Measurements from ENCODE around the gene SH3TC1.

Gene SH3TC1

DNA sequence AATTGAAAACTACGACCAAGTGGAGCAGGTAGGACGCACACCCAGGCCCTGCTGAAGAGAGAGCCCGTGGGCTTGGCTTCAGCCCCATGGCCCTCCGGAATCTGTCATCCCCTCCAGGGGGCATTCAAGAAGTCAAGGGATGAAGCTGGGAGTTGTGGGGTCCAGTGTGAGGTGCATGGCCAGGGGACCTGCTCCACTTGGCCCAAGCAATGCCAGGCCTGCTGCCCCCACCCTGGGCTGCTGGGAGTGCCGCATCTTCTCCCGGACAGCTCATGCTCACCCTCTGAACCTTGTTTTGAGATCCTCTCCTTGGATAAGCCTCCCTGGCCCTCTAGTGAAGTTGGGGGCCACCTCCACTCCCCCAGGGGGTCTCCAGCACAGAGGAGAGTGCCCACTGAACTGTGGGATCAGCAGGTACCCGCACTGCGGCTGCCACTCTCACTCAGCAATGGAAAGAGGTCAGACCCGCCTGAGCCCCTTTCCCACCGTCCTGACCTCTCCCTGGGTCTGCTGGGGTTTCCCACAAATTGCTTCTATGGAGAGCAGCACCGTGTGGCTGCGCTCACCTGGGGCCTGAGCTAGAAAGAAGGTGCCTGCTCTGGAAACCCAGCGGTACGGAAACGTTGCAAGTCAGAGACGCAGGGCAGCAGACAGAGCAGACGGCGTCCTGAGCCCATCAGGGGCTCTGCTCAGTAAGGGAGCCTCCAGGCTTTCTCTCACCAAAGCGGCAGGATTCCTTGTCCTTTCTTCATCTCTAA lies 35.5 kb upstream of the SH3TC1 start:
- Histone ChIP-seq H3F3A (ENCODE audit: low read depth) (no peaks in the 10 kb centered on the region), H2AFZ (ENCODE audit: low read length) (no peak overlapping the region), H3K4me3 (ENCODE audit: low read length, poor library complexity, severe bottlenecking) (no peak overlapping the region), H4K20me1 (ENCODE audit: insufficient read depth, low read length, poor library complexity, severe bottlenecking) (no peaks in the 10 kb centered on the region), H3K27me3 (ENCODE audit: insufficient read depth, low read length, poor library complexity, severe bottlenecking) (no peaks in the 10 kb centered on the region), H3K36me3 (ENCODE audit: insufficient read depth, low read length) (no peaks in the 10 kb centered on the region), H3K4me1 (ENCODE audit: insufficient read depth, low read length, poor library complexity, severe bottlenecking) (no peaks in the 10 kb centered on the region), H3K4me2 (ENCODE audit: low read depth, low read length, poor library complexity, severe bottlenecking) (no peak overlapping the region), H3K79me2 (ENCODE audit: insufficient read depth, low read length) (no peaks in the 10 kb centered on the region), H3K9me2 (replicated peaks; ENCODE audit: low read depth, low read length) (no peaks in the 10 kb centered on the region), H3K9me3 (ENCODE audit: insufficient read depth, low read depth, low read length) (peaks cover 9% of the 10 kb centered on the region; the same call in 1 of the 2 replicates), H3K9ac (ENCODE audit: low read depth, low read length, poor library complexity, severe bottlenecking) (no peak overlapping the region)
- TF ChIP-seq EZH2phosphoT487 (IDR thresholded peaks at IDR 0.05; ENCODE audit: borderline replicate concordance) (no peak), CTCF (conservative IDR thresholded peaks at IDR 0.05; ENCODE audit: low read length) (no peak)

- no peaks in the 10 kb centered on the region for H3K4me1 ChIP-seq (ENCODE audit: insufficient read depth, low read length, poor library complexity, severe bottlenecking)
- no peak overlapping the region for H2AFZ ChIP-seq (ENCODE audit: low read length)
- H3K27me3 ChIP-seq (ENCODE audit: insufficient read depth, low read length, poor library complexity, severe bottlenecking): no peaks in the 10 kb centered on the region
- H3K9me3 ChIP-seq (ENCODE audit: insufficient read depth, low read depth, low read length): peaks cover 15% of the 10 kb centered on the region; the same call in 1 of the 2 replicates
- H3F3A ChIP-seq (ENCODE audit: low read depth): no peaks in the 10 kb centered on the region
- H3K9ac ChIP-seq (ENCODE audit: low read depth, low read length, poor library complexity, severe bottlenecking): no peak overlapping the region
- no peak for TF ChIP-seq CTCF (conservative IDR thresholded peaks at IDR 0.05; ENCODE audit: low read length)
- TF ChIP-seq EZH2phosphoT487 (IDR thresholded peaks at IDR 0.05; ENCODE audit: borderline replicate concordance): no peak
- H3K36me3 ChIP-seq (ENCODE audit: insufficient read depth, low read length): no peaks in the 10 kb centered on the region
- no peak overlapping the region for H3K4me3 ChIP-seq (ENCODE audit: low read length, poor library complexity, severe bottlenecking)
- H4K20me1 ChIP-seq (ENCODE audit: insufficient read depth, low read length, poor library complexity, severe bottlenecking): no peaks in the 10 kb centered on the region
- H3K9me2 ChIP-seq (replicated peaks; ENCODE audit: low read depth, low read length): no peaks in the 10 kb centered on the region
- no peak overlapping the region for H3K4me2 ChIP-seq (ENCODE audit: low read depth, low read length, poor library complexity, severe bottlenecking)
- H3K79me2 ChIP-seq (ENCODE audit: insufficient read depth, low read length): no peaks in the 10 kb centered on the region
Measured at GRCh38 chr4:8164194-8164565, 34.9 kb upstream of the SH3TC1 start.

DNA sequence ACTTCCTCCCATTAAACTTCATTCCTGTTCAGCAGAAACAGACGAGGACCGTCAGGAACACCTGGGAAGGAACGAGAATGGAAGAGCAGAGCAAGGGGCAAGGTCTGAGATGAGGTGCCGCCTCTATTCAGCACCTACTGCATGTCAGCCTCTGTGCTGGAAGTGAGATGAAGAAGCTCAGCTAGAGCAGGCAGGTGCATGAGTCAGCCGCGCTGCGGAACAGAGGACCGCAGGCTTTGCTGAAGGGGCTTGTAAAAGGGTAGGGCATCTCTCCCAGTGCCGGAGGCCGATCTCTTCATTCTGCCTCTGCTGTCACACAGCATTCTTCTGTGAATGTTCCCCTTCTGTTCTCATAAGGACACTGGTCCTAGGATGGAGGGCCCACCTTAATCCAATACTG lies 34.4 kb upstream of the SH3TC1 start:
- Histone ChIP-seq H4K20me1 (ENCODE audit: insufficient read depth, low read length, poor library complexity, severe bottlenecking) (no peaks in the 10 kb centered on the region), H3F3A (ENCODE audit: low read depth) (no peaks in the 10 kb centered on the region), H3K27me3 (ENCODE audit: insufficient read depth, low read length, poor library complexity, severe bottlenecking) (no peaks in the 10 kb centered on the region), H3K4me1 (ENCODE audit: insufficient read depth, low read length, poor library complexity, severe bottlenecking) (no peaks in the 10 kb centered on the region), H3K4me2 (ENCODE audit: low read depth, low read length, poor library complexity, severe bottlenecking) (no peak overlapping the region), H3K79me2 (ENCODE audit: insufficient read depth, low read length) (no peaks in the 10 kb centered on the region), H3K9me2 (replicated peaks; ENCODE audit: low read depth, low read length) (no peaks in the 10 kb centered on the region), H3K36me3 (ENCODE audit: insufficient read depth, low read length) (no peaks in the 10 kb centered on the region), H2AFZ (ENCODE audit: low read length) (no peak overlapping the region), H3K9me3 (ENCODE audit: insufficient read depth, low read depth, low read length) (peaks cover 17% of the 10 kb centered on the region; the same call in 1 of the 2 replicates), H3K9ac (ENCODE audit: low read depth, low read length, poor library complexity, severe bottlenecking) (no peak overlapping the region), H3K4me3 (ENCODE audit: low read length, poor library complexity, severe bottlenecking) (no peak overlapping the region)
- TF ChIP-seq EZH2phosphoT487 (IDR thresholded peaks at IDR 0.05; ENCODE audit: borderline replicate concordance) (no peak), CTCF (conservative IDR thresholded peaks at IDR 0.05; ENCODE audit: low read length) (no peak)
